Measurements from ENCODE around the gene MRPS9.

GRCh38 chr2:105092797-105093196 is 54.9 kb downstream of the MRPS9 start:
- TF ChIP-seq EZH2 (IDR thresholded peaks at IDR 0.05; ENCODE audit: low read length) (no peak), CTCF (optimal IDR thresholded peaks at IDR 0.05 in 1 of 3, IDR thresholded peaks at IDR 0.05 in 1 of 3, conservative IDR thresholded peaks at IDR 0.05 in 1 of 3; ENCODE audit: extremely low read depth in 1 of 3, insufficient read depth in 2 of 3, low read length in 3 of 3) (no peak)
